WTC11 (cell line): ENCODE results near the gene SENP7. TPM values are rescaled to one million over a fixed set of nuclear protein-coding genes. Genes with fewer than 3 reads are reported as not detected.

Source experiments
- ATAC-seq: fragments of 200-7000 bp; cut with Tn5 transposase; 2 replicates; pipeline ENCODE4 v1.10.0; 2021; ENCODE audit warnings: mild to moderate bottlenecking, moderate library complexity
- CTCF ChIA-PET: fragments of 300-600 bp; sonication (Branson Sonifier 250); formaldehyde crosslinking; loops from one replicate; lab custom pipeline; 2021; ENCODE audit warnings: antibody characterized with exemption; lab: Charles Lee
- POLR2A ChIA-PET: fragments of 350-600 bp; sonication (Branson Sonifier 250); formaldehyde crosslinking; loops from one replicate; lab custom pipeline; 2021; ENCODE audit warnings: antibody characterized with exemption; lab: Charles Lee
- DNase-seq: peaks from one replicate; pipeline ENCODE4 v3.0.0; 2021; ENCODE audit warnings: low spot score
- H3K27ac Mint-ChIP-seq: 2 replicates; pipeline ENCODE4 v1.8.0; 2021; ENCODE audit warnings: mixed read lengths
- H3K27me3 Mint-ChIP-seq: 2 replicates; pipeline ENCODE4 v1.8.0; 2021; ENCODE audit warnings: low read depth, mild to moderate bottlenecking, moderate library complexity, mixed read lengths
- H3K36me3 Mint-ChIP-seq: 2 replicates; pipeline ENCODE4 v1.8.0; 2021; ENCODE audit warnings: mixed read lengths
- H3K4me1 Mint-ChIP-seq: 2 replicates; pipeline ENCODE4 v1.8.0; 2022; ENCODE audit warnings: mixed read lengths
- H3K4me3 Mint-ChIP-seq: 2 replicates; pipeline ENCODE4 v1.8.0; 2021; ENCODE audit warnings: mild to moderate bottlenecking, moderate library complexity, mixed read lengths
- H3K9me3 Mint-ChIP-seq: 2 replicates; pipeline ENCODE4 v1.8.0; 2021; ENCODE audit warnings: mixed read lengths
- EMX1 ChIP-seq: fragments of 250-450 bp; sonication (Bioruptor Pico); IDR thresholded peaks from 2 replicates; pipeline ENCODE4 v1.8.0; 2021; ENCODE audit warnings: mild to moderate bottlenecking
- ERG ChIP-seq: fragments of 250-450 bp; sonication (Bioruptor Pico); IDR thresholded peaks from 2 replicates; pipeline ENCODE4 v1.8.0; 2021; ENCODE audit warnings: mild to moderate bottlenecking
- KAT7 ChIP-seq: sonication (generic); formaldehyde crosslinking; IDR thresholded peaks from 2 replicates; pipeline ENCODE4 v1.8.1; 2023; ENCODE audit warnings: missing genetic modification reagents, mild to moderate bottlenecking, borderline replicate concordance
- NFYB ChIP-seq: sonication (generic); formaldehyde crosslinking; conservative IDR thresholded peaks from 2 replicates; pipeline ENCODE4 v1.8.0; 2022; ENCODE audit warnings: low read depth, missing genetic modification reagents
- OVOL2 ChIP-seq: fragments of 250-450 bp; sonication (Bioruptor Pico); IDR thresholded peaks from 2 replicates; pipeline ENCODE4 v1.9.0; 2021; ENCODE audit warnings: mild to moderate bottlenecking, borderline replicate concordance
- TEAD4 ChIP-seq: sonication (generic); formaldehyde crosslinking; IDR thresholded peaks from 2 replicates; pipeline ENCODE4 v1.8.0; 2022; ENCODE audit warnings: mild to moderate bottlenecking, missing genetic modification reagents
- ZNF396 ChIP-seq: fragments of 250-450 bp; sonication (Bioruptor Pico); IDR thresholded peaks from 2 replicates; pipeline ENCODE4 v1.8.0; 2021; ENCODE audit warnings: mild to moderate bottlenecking, moderate library complexity, borderline replicate concordance
- ZNF416 ChIP-seq: fragments of 250-450 bp; sonication (Bioruptor Pico); IDR thresholded peaks from 2 replicates; pipeline ENCODE4 v1.9.0; 2021; ENCODE audit warnings: mild to moderate bottlenecking, inconsistent platforms
- ZNF532 ChIP-seq: fragments of 250-450 bp; sonication (Bioruptor Pico); IDR thresholded peaks from 2 replicates; pipeline ENCODE4 v1.9.0; 2021; ENCODE audit warnings: mild to moderate bottlenecking, borderline replicate concordance
- total RNA-seq: library from RNA; stranded (reverse); gene quantifications from 3 replicates; pipeline ENCODE4 v1.2.3, GENCODE V29; 2021
- TF ChIP-seq, protein P1 (sequence below): fragments of 250-450 bp; sonication (Bioruptor Pico); IDR thresholded peaks from 2 replicates; pipeline ENCODE4 v1.9.0; 2021; ENCODE audit warnings: moderate library complexity, mild to moderate bottlenecking, inconsistent platforms, borderline replicate concordance
- TF ChIP-seq, protein P2 (sequence below): sonication (generic); formaldehyde crosslinking; IDR thresholded peaks from 2 replicates; pipeline ENCODE4 v1.8.0; 2022; ENCODE audit warnings: missing genetic modification reagents

SENP7 gene
- total RNA-seq, 1 experiment from 2014 or later, result 10.5 TPM

- ChIA-PET CTCF (no interaction called here), POLR2A (no interaction called here)
- DNase-seq (no peak), ATAC-seq (no peak)
- H3K27ac Mint-ChIP-seq, result no peak overlapping the region
- no peak overlapping the region for H3K4me3 Mint-ChIP-seq
- no peak for TF ChIP-seq OVOL2 (CRISPR knock-in tag)
- no peak for TF ChIP-seq ZNF396 (CRISPR knock-in tag)
- TF ChIP-seq ZNF532 (CRISPR knock-in tag), result no peak
- TF ChIP-seq ERG (CRISPR knock-in tag), result no peak
- no peak for TF ChIP-seq ZNF416 (CRISPR knock-in tag)
- no peak for TF ChIP-seq NFYB (CRISPR knock-in tag)
- peaks cover 3% of the 10 kb centered on the region; the same call in 1 of the 2 replicates for H3K27me3 Mint-ChIP-seq
- H3K4me1 Mint-ChIP-seq, result peaks cover 25% of the 10 kb centered on the region
- H3K9me3 Mint-ChIP-seq, result peaks cover 10% of the 10 kb centered on the region
- H3K36me3 Mint-ChIP-seq, result peaks cover 6% of the 10 kb centered on the region
Measured at GRCh38 chr3:101519685-101520365, 6.8 kb upstream of the SENP7 start.

DNA sequence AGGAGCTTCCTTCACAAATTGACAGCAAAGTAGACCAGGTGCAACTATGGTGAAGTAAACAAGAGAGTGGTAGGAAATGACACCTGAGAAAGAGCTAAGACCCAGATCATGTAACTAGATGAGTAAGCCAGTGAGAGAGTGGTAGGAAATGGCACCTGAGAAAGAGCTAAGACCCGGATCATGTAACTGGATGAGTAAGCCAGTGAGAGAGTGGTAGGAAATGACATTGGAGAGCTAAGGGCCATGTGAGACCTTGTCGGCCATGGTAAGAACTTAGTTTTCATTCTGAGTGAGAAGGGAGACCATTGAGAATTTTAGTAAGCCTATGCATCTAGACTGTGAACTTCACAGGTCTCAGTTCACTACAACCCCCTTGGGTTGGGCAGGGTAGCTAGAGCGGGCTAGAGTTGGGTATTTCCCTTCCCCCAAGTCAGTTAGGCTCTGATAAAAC, 5.4 kb upstream of the SENP7 start:
- H3K4me3 Mint-ChIP-seq, result no peak overlapping the region
- no peak overlapping the region for H3K27ac Mint-ChIP-seq
- peaks cover 3% of the 10 kb centered on the region; the same call in 1 of the 2 replicates for H3K9me3 Mint-ChIP-seq
- ChIA-PET CTCF (no interaction called here), POLR2A (interaction anchor here (1.3 kb wide), 1 partner anchor 12 kb away, joined by 4 read pairs; no protein-coding TSS in a partner anchor)
- DNase-seq, result no peak
- H3K27me3 Mint-ChIP-seq, result peaks cover 3% of the 10 kb centered on the region; the same call in 1 of the 2 replicates
- H3K4me1 Mint-ChIP-seq, result peaks cover 26% of the 10 kb centered on the region
- no peaks in the 10 kb centered on the region for H3K36me3 Mint-ChIP-seq
- peak; percentile 58 for ATAC-seq
- TF ChIP-seq EMX1 (no peak), KAT7 (CRISPR knock-in tag) (no peak), TEAD4 (CRISPR knock-in tag) (no peak), OVOL2 (CRISPR knock-in tag) (no peak)
- TF ChIP-seq, protein P1, sequence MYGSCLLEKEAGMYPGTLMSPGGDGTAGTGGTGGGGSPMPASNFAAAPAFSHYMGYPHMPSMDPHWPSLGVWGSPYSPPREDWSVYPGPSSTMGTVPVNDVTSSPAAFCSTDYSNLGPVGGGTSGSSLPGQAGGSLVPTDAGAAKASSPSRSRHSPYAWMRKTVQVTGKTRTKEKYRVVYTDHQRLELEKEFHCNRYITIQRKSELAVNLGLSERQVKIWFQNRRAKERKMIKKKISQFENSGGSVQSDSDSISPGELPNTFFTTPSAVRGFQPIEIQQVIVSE (CRISPR knock-in tag), result no peak
- TF ChIP-seq, protein P2, sequence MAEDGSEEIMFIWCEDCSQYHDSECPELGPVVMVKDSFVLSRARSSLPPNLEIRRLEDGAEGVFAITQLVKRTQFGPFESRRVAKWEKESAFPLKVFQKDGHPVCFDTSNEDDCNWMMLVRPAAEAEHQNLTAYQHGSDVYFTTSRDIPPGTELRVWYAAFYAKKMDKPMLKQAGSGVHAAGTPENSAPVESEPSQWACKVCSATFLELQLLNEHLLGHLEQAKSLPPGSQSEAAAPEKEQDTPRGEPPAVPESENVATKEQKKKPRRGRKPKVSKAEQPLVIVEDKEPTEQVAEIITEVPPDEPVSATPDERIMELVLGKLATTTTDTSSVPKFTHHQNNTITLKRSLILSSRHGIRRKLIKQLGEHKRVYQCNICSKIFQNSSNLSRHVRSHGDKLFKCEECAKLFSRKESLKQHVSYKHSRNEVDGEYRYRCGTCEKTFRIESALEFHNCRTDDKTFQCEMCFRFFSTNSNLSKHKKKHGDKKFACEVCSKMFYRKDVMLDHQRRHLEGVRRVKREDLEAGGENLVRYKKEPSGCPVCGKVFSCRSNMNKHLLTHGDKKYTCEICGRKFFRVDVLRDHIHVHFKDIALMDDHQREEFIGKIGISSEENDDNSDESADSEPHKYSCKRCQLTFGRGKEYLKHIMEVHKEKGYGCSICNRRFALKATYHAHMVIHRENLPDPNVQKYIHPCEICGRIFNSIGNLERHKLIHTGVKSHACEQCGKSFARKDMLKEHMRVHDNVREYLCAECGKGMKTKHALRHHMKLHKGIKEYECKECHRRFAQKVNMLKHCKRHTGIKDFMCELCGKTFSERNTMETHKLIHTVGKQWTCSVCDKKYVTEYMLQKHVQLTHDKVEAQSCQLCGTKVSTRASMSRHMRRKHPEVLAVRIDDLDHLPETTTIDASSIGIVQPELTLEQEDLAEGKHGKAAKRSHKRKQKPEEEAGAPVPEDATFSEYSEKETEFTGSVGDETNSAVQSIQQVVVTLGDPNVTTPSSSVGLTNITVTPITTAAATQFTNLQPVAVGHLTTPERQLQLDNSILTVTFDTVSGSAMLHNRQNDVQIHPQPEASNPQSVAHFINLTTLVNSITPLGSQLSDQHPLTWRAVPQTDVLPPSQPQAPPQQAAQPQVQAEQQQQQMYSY (CRISPR knock-in tag), result peak; percentile 79
